Liver (tissue), 9 donors: Measurements from ENCODE around the gene CCDC60. TPM values are rescaled to one million over a fixed set of nuclear protein-coding genes. Genes with fewer than 3 reads are reported as not detected.

Experiments
- DNase-seq: peaks from one replicate; pipeline ENCODE4 v3.0.0-alpha.2; 2017; ENCODE audit warnings: low spot score
- H3K27ac ChIP-seq, 2 donors: one replicate each; pipeline ENCODE4 v1.7.0; 2013; ENCODE audit warnings: inconsistent platforms in 2 of 2, low read length in 2 of 2, control low read depth in 1 of 2, low read depth in 1 of 2, mild to moderate bottlenecking in 1 of 2
- H3K27me3 ChIP-seq, 4 donors: one replicate each; pipeline versions ENCODE4 v1.6.1 to v1.7.0; 2013; ENCODE audit warnings: low read length in 3 of 4, inconsistent platforms in 1 of 4, mild to moderate bottlenecking in 1 of 4, moderate library complexity in 1 of 4; ENCODE audit not compliant: control insufficient read depth in 4 of 4, insufficient read depth in 4 of 4
- H3K36me3 ChIP-seq, 4 donors: one replicate each; pipeline versions ENCODE4 v1.6.1 to v1.7.0; 2013; ENCODE audit warnings: low read length in 3 of 4, mild to moderate bottlenecking in 3 of 4, low read depth in 1 of 4, moderate library complexity in 1 of 4; ENCODE audit not compliant: control insufficient read depth in 4 of 4, insufficient read depth in 3 of 4
- H3K4me1 ChIP-seq, 4 donors: one replicate each; pipeline versions ENCODE4 v1.6.1 to v1.7.0; 2013; ENCODE audit warnings: low read length in 3 of 4, mild to moderate bottlenecking in 3 of 4, moderate library complexity in 1 of 4; ENCODE audit not compliant: control insufficient read depth in 4 of 4, insufficient read depth in 4 of 4
- H3K4me3 ChIP-seq, 3 donors: one replicate each; pipeline versions ENCODE4 v1.6.1 to v1.7.0; 2013; ENCODE audit warnings: low read length in 3 of 3, control low read depth in 1 of 3, low read depth in 1 of 3, mild to moderate bottlenecking in 1 of 3
- H3K9ac ChIP-seq, 2 donors: one replicate each; pipeline ENCODE4 v1.7.0; 2013; ENCODE audit warnings: low read length in 2 of 2, mild to moderate bottlenecking in 2 of 2, moderate library complexity in 2 of 2, control low read depth in 1 of 2, low read depth in 1 of 2
- H3K9me3 ChIP-seq, 4 donors: one replicate each; pipeline versions ENCODE4 v1.6.1 to v1.7.0; 2013; ENCODE audit warnings: low read length in 3 of 4; ENCODE audit not compliant: control insufficient read depth in 4 of 4
- ATF3 ChIP-seq: IDR thresholded peaks from 2 replicates; pipeline ENCODE4 v1.6.1; 2016; ENCODE audit warnings: antibody characterized with exemption
- CTCF ChIP-seq: fragments of 150-350 bp; IDR thresholded peaks from 2 replicates; pipeline ENCODE4 v1.5.1; 2017; ENCODE audit warnings: improper control_type of control experiment, low read depth, low read length; ENCODE audit not compliant: missing input control
- EGR1 ChIP-seq, 2 donors: IDR thresholded peaks; 2 replicates each; pipeline ENCODE4 v1.6.1; 2016 to 2018; ENCODE audit warnings: antibody characterized with exemption in 2 of 2, low read depth in 2 of 2
- FOXA1 ChIP-seq: IDR thresholded peaks from 2 replicates; pipeline ENCODE4 v1.6.1; 2016; ENCODE audit warnings: antibody characterized with exemption
- FOXA2 ChIP-seq: IDR thresholded peaks from 2 replicates; pipeline ENCODE4 v1.6.1; 2016; ENCODE audit warnings: antibody characterized with exemption
- GABPA ChIP-seq, 2 donors: IDR thresholded peaks in 1 of 2; conservative IDR thresholded peaks in 1 of 2; 2 replicates each; pipeline ENCODE4 v1.6.1; 2016; ENCODE audit warnings: antibody characterized with exemption in 2 of 2, mild to moderate bottlenecking in 1 of 2, moderate library complexity in 1 of 2
- HNF4A ChIP-seq, 2 donors: conservative IDR thresholded peaks; 2 replicates each; pipeline ENCODE4 v1.6.1; 2016; ENCODE audit warnings: antibody characterized with exemption in 2 of 2, mild to moderate bottlenecking in 2 of 2
- JUND ChIP-seq, 2 donors: IDR thresholded peaks; 2 replicates each; pipeline ENCODE4 v1.6.1; 2016; ENCODE audit warnings: antibody characterized with exemption in 2 of 2
- NR2F2 ChIP-seq: IDR thresholded peaks from 2 replicates; pipeline ENCODE4 v1.6.1; 2016; ENCODE audit warnings: antibody characterized with exemption
- RAD21 ChIP-seq, 2 donors: IDR thresholded peaks; 2 replicates each; pipeline ENCODE4 v1.6.1; 2016; ENCODE audit warnings: antibody characterized with exemption in 2 of 2, mild to moderate bottlenecking in 2 of 2
- REST ChIP-seq: IDR thresholded peaks from 2 replicates; pipeline ENCODE4 v1.6.1; 2016; ENCODE audit warnings: antibody characterized with exemption, mild to moderate bottlenecking
- RXRA ChIP-seq, 2 donors: IDR thresholded peaks; 2 replicates each; pipeline ENCODE4 v1.6.1; 2017 to 2018; ENCODE audit warnings: antibody characterized with exemption in 2 of 2, mild to moderate bottlenecking in 1 of 2
- SP1 ChIP-seq: IDR thresholded peaks from 2 replicates; pipeline ENCODE4 v1.6.1; 2018; ENCODE audit warnings: antibody characterized with exemption, mild to moderate bottlenecking
- TAF1 ChIP-seq: conservative IDR thresholded peaks from 2 replicates; pipeline ENCODE4 v1.6.1; 2016; ENCODE audit warnings: antibody characterized with exemption, mild to moderate bottlenecking
- YY1 ChIP-seq: IDR thresholded peaks from 2 replicates; pipeline ENCODE4 v1.6.1; 2016; ENCODE audit warnings: antibody characterized with exemption, mild to moderate bottlenecking
- whole genome bisulfite sequencing: extraction: QIAGEN DNeasy Blood & Tissue Kit; methylation state at CpG from one replicate; pipeline ENCODE4 v1.1.7; 2013; 5-methylcytosine and 5-hydroxymethylcytosine counted together
- polyA plus RNA-seq, 2 donors: library from polyadenylated mRNA; stranded (reverse) in 1 of 2; unstranded in 1 of 2; fragments of 200-250 nt in 1 of 2; fragments of >200 nt in 1 of 2; fragmentation: Nextera tagmentation in 1 of 2; extraction: Ambion mirVana in 1 of 2; gene quantifications; one replicate each; pipeline versions ENCODE4 v1.2.1 to v1.2.3, GENCODE V29; 2013 to 2015
- total RNA-seq, 2 donors: library from RNA; depleted of rRNA; stranded (reverse); fragments of >200 nt; gene quantifications; one replicate each; pipeline ENCODE4 v1.2.3, GENCODE V29; 2014
- TF ChIP-seq, protein P1 (sequence below): IDR thresholded peaks from 2 replicates; pipeline ENCODE4 v1.6.1; 2016; ENCODE audit warnings: antibody characterized with exemption
- donor health status: healthy.
- donor health status: healthy.
- donor health status: healthy.
- donor health status: healthy.
- donor health status: healthy.

The CCDC60 gene
- total and polyA plus RNA-seq, 4 donors, result not detected

GRCh38 chr12:119415714-119416113 lies 81.2 kb downstream of the CCDC60 start:
- peaks cover 0 to 7% (median 0%) of the 10 kb centered on the region in 4 donors for H3K27me3 ChIP-seq
- no peak for DNase-seq
- H3K27ac ChIP-seq, result no peak overlapping the region
- TF ChIP-seq CTCF, result no peak
- TF ChIP-seq RXRA (IDR thresholded peaks at IDR 0.05), result no peak
- no peak for TF ChIP-seq FOXA2
- no peak for TF ChIP-seq YY1
- TF ChIP-seq FOXA1, result no peak
- no peak for TF ChIP-seq JUND (IDR thresholded peaks at IDR 0.05)
- H3K9me3 ChIP-seq, result no peaks in the 10 kb centered on the region
- WGBS, result 62% methylated on average over 3 of the region's 3 CpGs
- H3K4me1 ChIP-seq, result no peaks in the 10 kb centered on the region
- no peaks in the 10 kb centered on the region for H3K36me3 ChIP-seq
- H3K9ac ChIP-seq, result no peak overlapping the region
- H3K4me3 ChIP-seq, result no peak overlapping the region

- no peaks in the 10 kb centered on the region for H3K9me3 ChIP-seq
- no peaks in the 10 kb centered on the region for H3K36me3 ChIP-seq
- no peak for TF ChIP-seq EGR1 (IDR thresholded peaks at IDR 0.05; ENCODE audit: low read depth in 2 of 2)
- no peak for TF ChIP-seq JUND (IDR thresholded peaks at IDR 0.05)
- TF ChIP-seq FOXA2, result no peak
- no peak for TF ChIP-seq FOXA1
- no peak for TF ChIP-seq HNF4A (conservative IDR thresholded peaks at IDR 0.05)
- TF ChIP-seq TAF1, result no peak
- TF ChIP-seq RAD21 (IDR thresholded peaks at IDR 0.05), result no peak
- no peak for DNase-seq
- H3K4me1 ChIP-seq, result no peaks in the 10 kb centered on the region
- H3K4me3 ChIP-seq, result no peak overlapping the region
- no peak overlapping the region for H3K9ac ChIP-seq
- H3K27me3 ChIP-seq, result peaks cover 0 to 7% (median 0%) of the 10 kb centered on the region in 4 donors
- no peak overlapping the region for H3K27ac ChIP-seq
Measured at GRCh38 chr12:119417440-119417839, 82.9 kb downstream of the CCDC60 start.

DNA sequence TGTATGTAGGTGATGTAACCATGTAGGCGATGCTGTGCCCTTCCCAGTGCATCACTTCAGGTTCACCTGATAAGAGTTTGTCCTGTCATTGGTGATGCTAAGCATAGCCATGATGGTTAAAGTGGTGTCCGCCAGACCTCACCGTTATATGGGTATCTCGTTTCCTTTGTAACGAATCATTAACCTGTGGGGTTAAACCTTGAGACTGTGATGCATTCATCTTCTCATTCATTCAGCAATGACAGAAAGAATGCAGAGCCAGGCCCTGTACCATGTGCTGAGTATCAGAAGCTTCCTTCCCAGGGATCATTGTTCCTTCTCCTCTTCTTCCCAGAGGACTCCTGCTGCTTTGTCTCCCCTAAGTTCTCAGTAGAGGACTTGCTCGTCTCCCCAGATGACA lies 84.9 kb downstream of the CCDC60 start:
- TF ChIP-seq CTCF (no peak), JUND (IDR thresholded peaks at IDR 0.05) (no peak), GABPA (IDR thresholded peaks at IDR 0.05 in 1 of 2, conservative IDR thresholded peaks at IDR 0.05 in 1 of 2) (no peak), HNF4A (conservative IDR thresholded peaks at IDR 0.05) (no peak), NR2F2 (no peak), RAD21 (IDR thresholded peaks at IDR 0.05) (no peak), EGR1 (IDR thresholded peaks at IDR 0.05; ENCODE audit: low read depth in 2 of 2) (no peak), FOXA2 (no peak), REST (no peak), TAF1 (no peak), RXRA (IDR thresholded peaks at IDR 0.05) (no peak), SP1 (no peak), YY1 (no peak), ATF3 (no peak)
- TF ChIP-seq, protein P1, sequence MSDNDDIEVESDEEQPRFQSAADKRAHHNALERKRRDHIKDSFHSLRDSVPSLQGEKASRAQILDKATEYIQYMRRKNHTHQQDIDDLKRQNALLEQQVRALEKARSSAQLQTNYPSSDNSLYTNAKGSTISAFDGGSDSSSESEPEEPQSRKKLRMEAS, result no peak
- Histone ChIP-seq H3K27me3 (peaks cover 0 to 12% (median 0%) of the 10 kb centered on the region in 4 donors), H3K9me3 (no peaks in the 10 kb centered on the region), H3K4me1 (no peaks in the 10 kb centered on the region), H3K9ac (no peak overlapping the region), H3K36me3 (no peaks in the 10 kb centered on the region), H3K4me3 (no peak overlapping the region), H3K27ac (no peak overlapping the region)
- no peak for DNase-seq
- 69% methylated on average over 6 of the region's 6 CpGs for WGBS
